OCI-M2 (cell line): Measurements from ENCODE around the gene PKD2.
"Not testable (repeated sequence)": the region's sequence is repeated elsewhere in the genome, so short reads cannot be mapped to it uniquely, and the experiment has no call there.

Experiments
- DNase-seq: peaks from one replicate; lab custom pipeline; 2025; ENCODE audit not compliant: unreplicated experiment; lab: John Stamatoyannopoulos, UW

PKD2 gene

GRCh38 chr4:88109123-88109881 is 101.9 kb downstream of the PKD2 start:
- no peak for DNase-seq

DNA sequence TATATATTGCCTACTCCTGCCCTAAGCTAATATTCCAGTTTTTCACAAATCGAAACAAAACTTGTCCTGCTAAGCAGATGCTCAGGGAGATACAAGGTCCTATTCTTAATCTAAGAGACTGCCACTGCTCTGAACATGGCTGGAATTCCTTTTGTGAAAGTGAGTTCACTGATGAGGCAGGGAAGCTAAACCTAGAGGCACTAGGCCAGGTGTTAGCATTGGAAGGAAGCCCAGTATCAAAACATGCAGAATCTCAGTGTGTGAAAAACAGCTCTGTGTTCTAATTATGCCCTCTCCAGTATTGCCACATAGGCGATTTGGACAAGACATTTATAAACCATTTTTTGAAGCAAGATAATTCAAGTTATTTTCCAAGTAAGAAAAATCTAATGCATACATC is 103.4 kb downstream of the PKD2 start:
- no peak for DNase-seq

DNA sequence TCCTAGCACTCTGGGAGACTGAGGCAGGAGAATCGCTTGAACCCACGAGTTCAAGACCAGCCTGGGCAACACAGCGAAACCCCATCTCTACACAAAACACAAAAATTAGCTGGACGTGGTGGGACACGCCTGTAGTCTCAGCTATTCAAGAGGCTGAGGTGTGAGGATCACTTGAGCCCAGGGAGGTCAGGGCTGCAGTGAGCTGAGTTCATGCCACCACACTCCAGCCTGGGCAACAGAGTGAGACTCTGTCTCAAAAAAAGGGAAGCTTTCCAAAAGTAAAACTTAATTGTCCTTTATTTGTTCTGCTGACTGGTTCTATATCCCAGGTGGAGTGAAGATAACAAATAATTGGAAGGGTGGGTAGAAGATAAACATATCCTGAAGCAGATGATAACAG is 105.4 kb downstream of the PKD2 start:
- no peak for DNase-seq

DNA sequence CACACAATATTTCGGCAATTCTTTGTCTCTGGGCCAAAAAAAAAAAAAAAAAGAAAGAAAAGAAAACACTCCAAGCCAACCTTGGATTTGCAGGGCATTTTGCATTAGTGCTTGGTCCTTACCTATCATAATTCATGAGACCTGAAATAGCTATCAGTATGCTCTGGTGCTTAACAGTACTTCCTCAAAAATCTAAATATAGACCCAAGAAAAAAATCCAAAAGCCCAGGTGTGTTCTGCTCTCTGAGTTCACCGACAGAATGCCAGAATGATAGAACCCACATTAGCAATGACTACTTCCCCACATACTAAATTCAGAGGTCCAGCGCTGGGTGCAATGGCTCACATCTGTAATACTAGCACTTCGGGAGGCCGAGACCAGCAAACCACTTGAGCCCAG is 108.2 kb downstream of the PKD2 start:
- DNase-seq = no peak

- no peak for DNase-seq
Observed at GRCh38 chr4:88119943-88120342, 112.5 kb downstream of the PKD2 start.

DNA sequence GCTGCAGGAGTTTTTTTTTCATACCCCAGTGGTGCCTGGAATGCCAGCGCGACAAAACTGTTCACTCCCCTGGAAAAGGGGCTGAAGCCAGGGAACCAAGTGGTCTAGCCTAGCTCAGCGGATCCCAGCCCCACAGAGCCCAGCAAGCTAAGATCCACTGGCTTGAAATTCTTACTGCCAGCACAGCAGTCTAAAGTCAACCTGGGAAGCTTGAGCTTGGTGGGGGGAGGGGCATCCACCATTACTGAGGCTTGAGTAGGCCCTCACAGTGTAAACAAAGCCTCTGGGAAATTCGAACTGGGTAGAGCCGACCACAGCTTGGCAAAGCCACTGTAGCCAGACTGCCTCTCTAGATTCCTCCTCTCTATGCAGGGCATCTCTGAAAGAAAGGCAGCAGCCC is 114.8 kb downstream of the PKD2 start:
- not testable (repeated sequence) for DNase-seq
